GM08714 (cell line): ENCODE data around the gene S100A3.

ENCODE experiments used
- H3K4me3 ChIP-seq: fragments of 200-500 bp; sonication (Bioruptor generic); 2 replicates; pipeline ENCODE4 v1.5.1; 2014; ENCODE audit warnings: mild to moderate bottlenecking, low read length, inconsistent platforms
- ZNF274 ChIP-seq: IDR thresholded peaks from 2 replicates; pipeline ENCODE4 v1.6.1; 2012; ENCODE audit warnings: mild to moderate bottlenecking, low read depth, low read length

The S100A3 gene

DNA sequence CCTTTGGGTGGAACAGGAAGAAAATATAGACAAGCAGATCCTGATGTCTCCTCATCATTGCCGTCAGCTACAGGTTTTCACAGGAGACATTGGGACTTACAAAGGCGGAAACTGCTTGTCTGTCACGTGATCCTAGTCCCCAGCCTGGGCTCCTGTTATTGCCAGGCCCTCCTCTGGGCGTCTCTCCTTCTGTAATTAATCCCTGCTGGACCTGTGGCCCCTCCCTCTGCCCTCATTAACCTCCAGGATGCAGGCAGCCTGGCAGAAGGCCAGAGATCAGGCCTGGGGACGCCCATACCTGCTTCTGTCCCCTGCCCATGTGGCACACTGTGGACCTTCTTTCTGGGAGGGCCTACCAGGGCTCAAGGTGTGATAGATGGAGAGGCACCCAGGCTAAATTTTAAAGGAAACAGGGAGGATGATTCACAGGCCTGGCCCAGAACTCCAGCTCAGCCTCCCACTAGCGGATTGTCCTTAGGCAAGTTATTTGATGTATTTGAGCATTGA lies 10.7 kb downstream of the S100A3 start:
- H3K4me3 ChIP-seq, result no peak overlapping the region
- TF ChIP-seq ZNF274, result no peak

GRCh38 chr1:153537376-153537730 lies 11.7 kb downstream of the S100A3 start:
- no peak for TF ChIP-seq ZNF274

DNA sequence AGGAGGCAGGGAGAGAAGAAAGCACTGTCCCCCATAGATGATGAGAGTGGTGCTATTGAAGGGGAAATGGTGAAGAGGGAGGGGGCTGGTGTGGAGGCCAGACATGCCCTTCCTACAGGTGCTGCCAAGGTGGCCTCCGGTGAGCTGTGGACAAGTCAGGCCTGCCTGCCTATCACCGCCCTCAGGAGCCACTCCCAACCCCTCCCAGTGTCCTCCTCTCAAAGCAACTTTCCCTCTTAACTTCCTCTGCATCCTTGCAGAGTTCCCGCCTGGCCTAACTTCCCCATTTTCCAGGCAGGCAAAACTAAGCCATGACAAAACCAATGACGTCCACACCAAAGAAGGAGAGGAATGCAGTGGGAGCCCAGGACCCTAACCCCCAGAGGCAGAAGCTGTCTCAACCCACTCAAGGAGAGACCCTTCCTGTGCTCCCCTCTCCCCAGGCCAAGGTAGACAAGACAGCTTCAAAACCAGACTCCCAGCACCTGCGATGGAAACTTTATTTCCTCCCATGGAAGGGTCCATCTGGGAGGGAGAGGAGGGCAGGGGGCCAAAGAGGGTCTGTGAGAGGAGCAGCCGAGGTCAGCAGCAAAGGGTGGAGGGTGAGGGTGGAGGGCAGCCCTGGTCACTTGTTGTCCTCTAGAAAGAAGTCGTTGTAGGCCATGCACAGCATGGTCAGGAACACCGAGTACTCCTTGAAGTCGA lies 12.2 kb downstream of the S100A3 start:
- TF ChIP-seq ZNF274, result no peak
- no peak overlapping the region for H3K4me3 ChIP-seq

More at GRCh38 chr1:153537376-153537730, 11.7 kb downstream of the S100A3 start:
- H3K4me3 ChIP-seq, result no peak overlapping the region

DNA sequence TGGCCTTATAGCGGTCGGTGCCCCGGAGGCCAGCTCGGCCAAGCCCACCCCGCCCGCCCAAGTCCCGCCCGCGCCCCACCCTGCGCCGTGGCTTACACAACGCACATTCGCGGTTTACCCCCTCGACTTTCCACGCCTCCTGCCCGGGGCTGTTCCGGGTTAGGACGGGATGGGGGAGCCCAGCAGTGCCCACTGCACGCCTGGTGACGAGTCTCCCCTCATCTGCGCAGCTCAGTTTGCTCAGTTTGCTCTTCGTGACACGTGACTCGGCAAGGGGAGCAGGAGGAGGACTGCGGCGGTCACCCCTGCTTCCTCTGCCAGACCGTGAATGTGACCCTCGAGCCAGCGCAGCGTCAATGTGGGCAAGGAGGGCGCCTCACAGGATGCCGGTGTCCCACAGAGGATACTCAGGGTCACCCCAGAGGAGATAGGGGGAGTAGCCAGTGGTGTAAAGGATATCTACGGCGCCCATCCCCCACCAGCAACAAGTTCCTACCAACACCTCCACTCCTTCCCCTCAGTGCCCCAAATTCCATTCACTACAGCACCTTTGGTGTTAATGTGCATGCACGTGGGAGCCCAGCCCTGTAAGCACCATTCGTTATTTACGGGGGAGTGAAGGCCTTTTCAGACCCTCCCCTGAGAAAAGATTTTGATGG lies 12.9 kb downstream of the S100A3 start:
- TF ChIP-seq ZNF274, result no peak
- peak overlapping the region; percentile 38; the same call in 1 of the 2 replicates for H3K4me3 ChIP-seq

DNA sequence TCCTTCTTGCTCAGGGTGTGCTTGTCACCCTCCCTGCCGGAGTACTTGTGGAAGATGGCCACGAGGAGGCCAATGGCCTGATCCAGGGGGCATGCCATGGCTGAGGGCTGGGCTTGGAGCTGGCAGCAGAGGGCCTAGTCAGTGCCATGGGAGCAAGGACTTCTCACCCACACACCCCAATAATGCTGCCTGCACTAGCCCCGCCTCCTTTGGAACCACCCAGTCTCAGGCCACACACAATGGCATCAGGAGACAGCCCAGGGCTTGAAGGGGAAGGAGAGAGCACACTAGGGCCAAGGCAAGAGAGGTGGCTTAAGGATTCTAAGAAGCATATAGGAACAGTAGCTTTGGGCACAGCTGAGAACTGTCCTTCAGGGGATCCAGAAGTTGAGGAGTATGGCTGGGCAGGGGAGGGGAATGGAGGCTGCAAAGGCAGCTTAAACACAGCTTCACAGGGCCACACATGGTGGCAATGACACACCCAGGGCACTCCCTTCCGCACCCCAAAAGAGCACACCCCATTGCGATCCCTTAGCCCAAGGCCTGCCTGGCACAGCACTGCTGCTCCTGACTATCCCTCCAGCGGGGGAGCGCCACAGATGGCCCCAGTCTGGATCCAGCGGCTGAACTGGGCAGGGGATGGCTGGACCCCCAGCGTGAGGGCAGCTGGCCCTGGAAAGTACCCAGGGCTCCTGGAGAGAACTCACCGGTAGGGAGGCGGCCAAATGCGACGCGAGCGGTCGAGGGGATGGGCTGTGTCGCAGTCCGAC lies 13.6 kb downstream of the S100A3 start, which contains the start of gene S100A6:
TSS of gene S100A6 (minus strand) at position 750 of the 770 bp plus-strand sequence. CDS start at position 98, 652 bp downstream.
- no peak for TF ChIP-seq ZNF274
- H3K4me3 ChIP-seq, result peak within 1 kb of the TSS; percentile 38; the same call in 1 of the 2 replicates

DNA sequence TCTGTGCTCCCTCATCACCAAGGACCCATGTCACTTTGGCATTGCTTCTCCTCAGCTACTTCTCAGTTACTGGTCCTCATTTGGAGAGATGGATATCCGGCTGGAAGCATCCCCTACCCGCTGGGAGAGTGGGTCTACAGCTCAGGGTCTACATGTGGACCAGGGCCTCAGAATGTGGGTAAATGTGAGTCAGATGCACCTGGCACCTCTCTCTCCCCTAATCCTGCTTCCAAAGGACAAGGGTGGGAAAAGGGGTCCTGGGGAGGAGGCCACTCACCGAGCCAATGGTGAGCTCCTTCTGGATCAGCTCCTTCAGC lies 14.2 kb downstream of the S100A3 start:
- no peak overlapping the region for H3K4me3 ChIP-seq
- TF ChIP-seq ZNF274, result no peak

DNA sequence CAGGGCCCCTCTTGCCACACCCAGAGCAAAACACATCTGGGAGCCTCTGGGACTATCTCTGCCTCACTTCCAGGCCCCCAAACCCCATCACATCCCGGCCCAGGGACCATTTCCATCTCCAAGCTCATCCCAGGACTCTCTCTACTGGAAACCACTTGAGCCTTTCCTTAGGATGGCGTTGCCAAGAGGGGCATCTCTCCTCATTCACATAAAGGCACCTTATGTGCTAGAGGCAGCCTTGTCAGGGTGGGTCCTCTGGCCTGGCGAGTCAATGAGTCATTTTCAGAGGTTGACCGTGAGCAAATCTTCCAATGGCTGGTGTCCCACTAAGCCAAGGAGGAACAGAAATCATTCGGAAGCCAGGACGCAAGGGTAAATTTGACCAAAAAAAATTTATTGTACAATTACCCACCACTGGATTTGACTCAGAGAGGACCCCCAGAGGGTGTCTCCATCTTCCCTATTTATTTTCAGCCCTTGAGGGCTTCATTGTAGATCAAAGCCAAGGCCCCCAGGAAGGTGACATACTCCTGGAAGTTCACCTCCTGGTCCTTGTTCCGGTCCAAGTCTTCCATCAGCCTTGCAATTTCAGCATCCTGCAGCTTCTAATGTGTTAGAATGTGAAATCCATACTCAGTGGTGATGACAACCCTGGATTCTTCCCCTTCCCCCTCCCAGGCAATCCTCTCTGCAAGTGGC lies 14.7 kb downstream of the S100A3 start:
- TF ChIP-seq ZNF274, result no peak
- H3K4me3 ChIP-seq, result no peak overlapping the region

DNA sequence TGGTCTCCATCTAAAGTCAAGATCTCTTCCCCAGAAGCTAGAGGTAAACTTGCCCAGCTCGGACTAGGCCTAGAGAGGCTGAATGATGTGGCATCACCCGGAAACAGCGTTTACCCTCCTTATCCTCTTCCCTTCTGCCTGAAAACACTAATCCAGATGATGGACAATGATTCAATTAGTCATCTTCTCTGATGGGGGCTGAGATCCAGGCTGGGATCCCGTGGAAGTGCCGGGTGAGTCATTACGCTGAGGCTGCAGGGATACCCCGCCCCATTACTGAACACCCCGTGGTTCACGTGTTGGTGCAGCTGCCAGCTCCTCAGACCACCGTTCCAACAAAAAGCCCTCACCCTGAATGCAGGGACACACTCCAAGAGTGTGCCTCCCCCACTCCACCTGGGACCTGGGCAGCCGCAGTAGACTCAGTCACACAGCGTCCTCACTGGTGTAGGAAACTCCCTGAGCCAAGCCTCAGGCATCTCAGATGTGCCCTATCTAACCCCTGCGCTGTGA lies 15.3 kb downstream of the S100A3 start:
- H3K4me3 ChIP-seq, result no peak overlapping the region
- no peak for TF ChIP-seq ZNF274

DNA sequence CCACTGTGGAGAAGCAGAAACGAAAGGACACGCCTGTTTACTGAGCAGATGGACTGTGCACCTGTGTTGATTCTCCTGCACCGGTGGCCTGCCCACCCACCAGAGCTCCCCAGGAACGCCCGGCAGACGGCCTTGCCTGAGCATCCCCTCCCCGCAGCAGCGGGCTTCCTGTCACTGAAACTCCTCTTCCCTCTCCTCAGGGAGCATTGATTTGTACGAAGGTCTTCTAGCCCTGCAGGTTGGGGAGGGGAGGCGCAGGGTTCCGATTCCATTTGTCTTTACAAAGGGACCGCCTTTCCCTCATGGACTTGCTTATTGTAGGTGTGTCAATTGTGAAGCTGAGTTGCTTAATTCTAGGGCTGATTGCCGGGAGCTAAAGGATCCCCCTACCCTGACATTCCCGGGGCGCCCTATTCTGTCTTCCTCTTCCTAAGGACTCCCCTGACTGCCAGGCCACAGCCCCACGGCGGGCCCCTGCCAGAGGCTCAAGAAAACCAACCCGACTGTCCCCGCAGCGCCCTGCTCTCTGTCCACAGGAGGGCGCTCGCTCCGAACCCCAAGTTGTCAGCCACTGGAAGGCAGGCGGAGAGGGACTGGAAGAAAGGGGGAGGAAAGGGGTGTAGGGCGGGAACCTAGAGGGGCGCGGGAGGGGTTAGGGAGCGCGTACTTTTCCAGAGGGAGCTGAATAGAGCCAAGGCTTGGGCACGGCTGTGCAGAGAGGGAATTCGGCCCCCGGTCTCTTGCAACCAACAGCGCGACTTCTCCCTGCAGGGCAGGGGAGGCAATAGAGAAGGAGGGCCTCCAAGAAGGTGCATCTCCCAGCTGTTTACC lies 16.1 kb downstream of the S100A3 start:
- H3K4me3 ChIP-seq, result no peak overlapping the region
- no peak for TF ChIP-seq ZNF274

DNA sequence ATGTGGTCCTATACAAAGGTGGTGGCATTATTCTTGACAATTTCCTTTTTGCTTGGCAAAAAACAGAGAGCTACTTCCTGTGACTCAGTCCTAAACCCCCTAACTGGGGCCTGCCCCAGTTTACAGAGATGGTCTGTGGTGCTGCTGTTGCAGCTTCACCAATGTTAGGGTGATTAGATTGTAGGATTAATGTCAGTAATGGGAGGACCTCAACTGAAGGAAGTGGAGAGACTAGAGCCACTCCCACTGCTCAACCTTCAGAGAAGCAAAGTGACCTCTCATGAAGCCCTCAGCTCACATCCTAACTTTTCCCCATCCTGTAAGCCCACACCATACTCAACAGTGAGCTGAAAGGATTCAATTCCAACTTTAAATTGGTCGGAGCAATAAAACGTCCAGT lies 16.9 kb downstream of the S100A3 start:
- TF ChIP-seq ZNF274, result no peak
- H3K4me3 ChIP-seq, result no peak overlapping the region

DNA sequence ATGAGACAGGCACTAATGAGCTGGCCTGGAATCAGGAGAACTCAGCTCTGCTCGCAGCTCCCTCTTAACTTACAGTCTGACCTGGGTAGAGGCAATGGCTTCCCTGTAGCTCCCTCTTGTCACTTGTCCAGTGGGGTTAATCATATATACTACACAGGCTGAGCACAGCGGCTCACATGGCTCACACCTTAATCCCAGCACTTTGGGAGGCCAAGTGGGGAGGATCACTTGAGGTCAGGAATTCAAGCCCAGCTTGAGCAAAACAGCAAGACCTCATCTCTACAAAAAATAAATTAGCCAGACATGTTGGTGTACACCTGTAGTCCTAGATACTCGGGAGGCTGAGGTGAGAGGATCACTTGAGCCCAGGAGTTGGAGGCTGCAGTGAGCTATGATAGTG lies 17.4 kb downstream of the S100A3 start:
- H3K4me3 ChIP-seq, result no peak overlapping the region
- TF ChIP-seq ZNF274, result no peak

DNA sequence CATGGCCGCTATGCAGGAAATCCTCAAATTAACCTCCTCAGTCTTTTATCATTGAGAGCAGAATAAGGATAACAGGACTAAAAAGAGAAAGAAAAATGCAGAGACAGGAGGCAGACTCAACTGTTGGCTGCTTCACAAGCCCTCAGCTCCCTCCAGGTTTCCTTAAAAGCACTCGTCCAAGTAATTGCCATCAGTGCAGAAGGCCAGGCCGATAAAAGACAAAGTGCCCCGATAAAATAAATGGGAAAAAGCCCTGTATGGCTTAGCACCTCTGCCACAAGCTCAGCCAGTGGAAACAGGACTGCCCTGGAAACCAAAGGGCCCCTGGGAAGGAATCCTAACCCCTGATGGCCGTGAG lies 21.4 kb downstream of the S100A3 start:
- H3K4me3 ChIP-seq, result no peak overlapping the region

DNA sequence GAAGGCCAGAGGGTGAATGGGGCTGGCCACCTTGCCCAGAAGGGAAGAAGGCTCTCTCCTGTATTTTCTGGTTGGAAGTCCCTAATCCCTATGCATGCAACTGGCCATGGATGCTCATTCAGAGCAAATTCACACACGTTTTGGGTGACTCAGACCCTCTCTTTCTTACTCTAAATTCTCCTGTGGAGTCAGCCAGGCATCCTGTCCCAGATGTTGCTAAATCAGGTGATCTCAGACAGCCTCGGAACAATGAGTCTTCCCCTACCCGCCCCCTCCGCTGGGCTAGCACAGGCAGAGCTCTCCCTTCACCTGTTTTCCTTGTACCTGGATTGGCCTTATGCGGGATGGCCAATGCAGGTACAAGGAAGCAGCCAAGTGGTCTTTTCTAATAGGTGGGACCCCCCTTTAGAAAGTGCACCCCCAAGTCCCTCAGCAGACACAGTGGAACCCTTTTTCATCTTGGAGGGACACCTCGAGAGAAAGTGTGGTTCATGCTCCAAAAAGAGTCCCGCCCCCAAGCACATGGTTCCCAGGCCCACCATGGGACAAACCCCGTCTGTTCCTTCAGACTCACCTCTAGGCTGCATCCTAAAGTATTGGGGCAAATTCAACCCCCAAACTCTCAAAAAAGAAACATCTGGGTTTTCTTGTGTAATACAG lies 21.9 kb downstream of the S100A3 start:
- TF ChIP-seq ZNF274, result no peak
- H3K4me3 ChIP-seq, result no peak overlapping the region

More for the DNA sequence above, 21.4 kb downstream of the S100A3 start:
- TF ChIP-seq ZNF274, result no peak
